Trophoblast cell (in vitro differentiated cells and primary cell): ENCODE results near the gene TMEM200B.
"Not testable (repeated sequence)": the region's sequence is repeated elsewhere in the genome, so short reads cannot be mapped to it uniquely, and the experiment has no call there.

ENCODE experiments used
- DNase-seq, 2 donors: peaks; one replicate each; pipeline ENCODE4 v3.0.0-alpha.2; 2016
- H2AFZ ChIP-seq: 2 replicates; pipeline ENCODE4 v1.6.1; 2013; ENCODE audit warnings: low read length, moderate library complexity, mild to moderate bottlenecking; ENCODE audit not compliant: insufficient read depth, poor library complexity
- H2AK5ac ChIP-seq: 2 replicates; pipeline ENCODE4 v1.6.1; 2013; ENCODE audit warnings: mild to moderate bottlenecking, low read length
- H2BK120ac ChIP-seq: 2 replicates; pipeline ENCODE4 v1.6.1; 2013; ENCODE audit warnings: low read length, mild to moderate bottlenecking, moderate library complexity; ENCODE audit not compliant: insufficient read depth, poor library complexity
- H2BK12ac ChIP-seq: 2 replicates; pipeline ENCODE4 v1.6.1; 2013; ENCODE audit warnings: mild to moderate bottlenecking, low read length, moderate library complexity
- H2BK5ac ChIP-seq: 2 replicates; pipeline ENCODE4 v1.6.1; 2013; ENCODE audit warnings: low read length, low read depth, moderate library complexity, mild to moderate bottlenecking; ENCODE audit not compliant: poor library complexity
- H3K14ac ChIP-seq: 2 replicates; pipeline ENCODE4 v1.6.1; 2013; ENCODE audit warnings: mild to moderate bottlenecking, low read length
- H3K18ac ChIP-seq: 2 replicates; pipeline ENCODE4 v1.6.1; 2013; ENCODE audit warnings: mild to moderate bottlenecking, low read length
- H3K23ac ChIP-seq: 2 replicates; pipeline ENCODE4 v1.6.1; 2013; ENCODE audit warnings: low read length
- H3K27ac ChIP-seq: 2 replicates; pipeline ENCODE4 v1.5.1; 2013; ENCODE audit warnings: low read depth, mild to moderate bottlenecking, inconsistent platforms, low read length, moderate library complexity
- H3K27me3 ChIP-seq: 2 replicates; pipeline ENCODE4 v1.6.1; 2013; ENCODE audit warnings: inconsistent platforms, mild to moderate bottlenecking, low read length, moderate library complexity; ENCODE audit not compliant: insufficient read depth
- H3K36me3 ChIP-seq, 2 experiments: 1 replicate in 1 of 2; 2 replicates in 1 of 2; pipeline ENCODE4 v1.6.1; 2013; ENCODE audit warnings: low read length in 2 of 2, mild to moderate bottlenecking in 2 of 2, moderate library complexity in 1 of 2; ENCODE audit not compliant: insufficient read depth in 2 of 2, control insufficient read depth in 1 of 2
- H3K4ac ChIP-seq: 2 replicates; pipeline ENCODE4 v1.6.1; 2013; ENCODE audit warnings: low read depth, mild to moderate bottlenecking, low read length, moderate library complexity
- H3K4me1 ChIP-seq, 2 experiments: 1 replicate in 1 of 2; 2 replicates in 1 of 2; pipeline ENCODE4 v1.6.1; 2013; ENCODE audit warnings: low read length in 2 of 2, mild to moderate bottlenecking in 2 of 2, moderate library complexity in 1 of 2; ENCODE audit not compliant: insufficient read depth in 2 of 2, control insufficient read depth in 1 of 2
- H3K4me2 ChIP-seq: 2 replicates; pipeline ENCODE4 v1.6.1; 2013; ENCODE audit warnings: inconsistent platforms, mild to moderate bottlenecking, low read length, moderate library complexity
- H3K4me3 ChIP-seq: 2 replicates; pipeline ENCODE4 v1.5.1; 2013; ENCODE audit warnings: mild to moderate bottlenecking, low read depth, low read length, inconsistent platforms
- H3K79me1 ChIP-seq: one replicate; pipeline ENCODE4 v1.6.1; 2013; ENCODE audit warnings: low read length
- H3K79me2 ChIP-seq: 2 replicates; pipeline ENCODE4 v1.6.1; 2013; ENCODE audit warnings: low read length, mild to moderate bottlenecking; ENCODE audit not compliant: control insufficient read depth, insufficient read depth, poor library complexity
- H3K9ac ChIP-seq: 2 replicates; pipeline ENCODE4 v1.6.1; 2013; ENCODE audit warnings: mild to moderate bottlenecking, low read length
- H3K9me3 ChIP-seq: 2 replicates; pipeline ENCODE4 v1.6.1; 2013; ENCODE audit warnings: low read depth, mild to moderate bottlenecking, control low read depth, inconsistent platforms, low read length; ENCODE audit not compliant: insufficient read depth
- H4K12ac ChIP-seq: 2 replicates; pipeline ENCODE4 v1.6.1; 2013; ENCODE audit warnings: low read depth, mild to moderate bottlenecking, low read length, moderate library complexity
- H4K8ac ChIP-seq: 2 replicates; pipeline ENCODE4 v1.6.1; 2013; ENCODE audit warnings: low read depth, mild to moderate bottlenecking, low read length, moderate library complexity
- H4K91ac ChIP-seq: one replicate; pipeline ENCODE4 v1.6.1; 2013; ENCODE audit warnings: low read depth, mild to moderate bottlenecking, low read length, moderate library complexity
- WGBS: extraction: QIAGEN DNeasy Blood & Tissue Kit; methylation state at CpG from one replicate; pipeline ENCODE4 v1.1.7; 2013; ENCODE audit warnings: missing lambda C conversion rate; ENCODE audit not compliant: insufficient read length, insufficient coverage; ENCODE audit errors: extremely low coverage; 5-methylcytosine and 5-hydroxymethylcytosine counted together

TMEM200B gene

GRCh38 chr1:29112705-29113412 lies 10.8 kb downstream of the TMEM200B start:
- H3K18ac ChIP-seq = no peak overlapping the region

GRCh38 chr1:29108041-29108440 lies 15.7 kb downstream of the TMEM200B start:
- H4K12ac ChIP-seq, H3K27ac ChIP-seq, H3K27me3 ChIP-seq, H3K4me3 ChIP-seq, H4K91ac ChIP-seq, H3K18ac ChIP-seq, H3K4me2 ChIP-seq, H3K4ac ChIP-seq, H3K79me2 ChIP-seq, H3K79me1 ChIP-seq, H4K8ac ChIP-seq, H3K9ac ChIP-seq, H3K36me3 ChIP-seq, H2AK5ac ChIP-seq, H2BK120ac ChIP-seq, H3K23ac ChIP-seq, H2AFZ ChIP-seq, H2BK12ac ChIP-seq, H3K14ac ChIP-seq, H3K4me1 ChIP-seq, H2BK5ac ChIP-seq, DNase-seq, H3K9me3 ChIP-seq: not testable (repeated sequence)
- WGBS = no CpG with 5 or more reads among the region's 6 CpGs

More at GRCh38 chr1:29112705-29113412, 10.8 kb downstream of the TMEM200B start:
- H4K91ac ChIP-seq = no peak overlapping the region
- no peak overlapping the region for H3K14ac ChIP-seq
- H3K79me1 ChIP-seq = no peaks in the 10 kb centered on the region
- no peaks in the 10 kb centered on the region for H3K79me2 ChIP-seq
- H2BK120ac ChIP-seq = no peak overlapping the region
- no peak overlapping the region for H2AFZ ChIP-seq
- peaks cover 5 to 7% of the 10 kb centered on the region in 2 experiments for H3K36me3 ChIP-seq
- no peak overlapping the region for H3K9ac ChIP-seq
- no peak overlapping the region for H3K4ac ChIP-seq
- no peak overlapping the region for H3K27ac ChIP-seq
- H4K8ac ChIP-seq = no peak overlapping the region
- H2AK5ac ChIP-seq = no peak overlapping the region
- no CpG with 5 or more reads among the region's 7 CpGs for WGBS
- H3K4me1 ChIP-seq = no peaks in the 10 kb centered on the region
- no peak overlapping the region for H2BK5ac ChIP-seq
- no peak overlapping the region for H3K23ac ChIP-seq
- H3K27me3 ChIP-seq = no peaks in the 10 kb centered on the region
- no peak overlapping the region for H2BK12ac ChIP-seq
- no peaks in the 10 kb centered on the region for H3K9me3 ChIP-seq
- DNase-seq = no peak
- no peak overlapping the region for H3K4me2 ChIP-seq
- no peak overlapping the region for H4K12ac ChIP-seq
- H3K4me3 ChIP-seq = no peak overlapping the region

- no peak overlapping the region for H3K9ac ChIP-seq
- H3K18ac ChIP-seq = no peak overlapping the region
- no peaks in the 10 kb centered on the region for H3K4me1 ChIP-seq
- H3K14ac ChIP-seq = no peak overlapping the region
- no peak overlapping the region for H4K12ac ChIP-seq
- H3K79me2 ChIP-seq = no peaks in the 10 kb centered on the region
- no peak overlapping the region for H2BK12ac ChIP-seq
- H3K27me3 ChIP-seq = no peaks in the 10 kb centered on the region
- no peaks in the 10 kb centered on the region for H3K79me1 ChIP-seq
- H3K4me3 ChIP-seq = no peak overlapping the region
- no peak overlapping the region for H4K91ac ChIP-seq
- no peak overlapping the region for H4K8ac ChIP-seq
- no peak overlapping the region for H2AFZ ChIP-seq
- H2BK120ac ChIP-seq = no peak overlapping the region
- DNase-seq = peak; percentile 86 to 95
- H3K4ac ChIP-seq = no peak overlapping the region
- H2AK5ac ChIP-seq = no peak overlapping the region
- WGBS = no CpG with 5 or more reads among the region's 6 CpGs
- H3K9me3 ChIP-seq = no peaks in the 10 kb centered on the region
- H3K23ac ChIP-seq = no peak overlapping the region
- H2BK5ac ChIP-seq = no peak overlapping the region
- peaks cover 0 to 7% of the 10 kb centered on the region in 2 experiments for H3K36me3 ChIP-seq
- no peak overlapping the region for H3K4me2 ChIP-seq
- no peak overlapping the region for H3K27ac ChIP-seq
Observed at GRCh38 chr1:29105822-29106221, 17.9 kb downstream of the TMEM200B start.

- H3K9me3 ChIP-seq = no peaks in the 10 kb centered on the region
- DNase-seq = no peak
- H3K18ac ChIP-seq = no peak overlapping the region
- peaks cover 0 to 2% of the 10 kb centered on the region in 2 experiments for H3K36me3 ChIP-seq
- no peak overlapping the region for H2BK120ac ChIP-seq
- H2AFZ ChIP-seq = no peak overlapping the region
- no CpG with 5 or more reads among the region's 1 CpG for WGBS
- H3K9ac ChIP-seq = no peak overlapping the region
- no peak overlapping the region for H3K4me3 ChIP-seq
- no peak overlapping the region for H3K27ac ChIP-seq
- no peak overlapping the region for H2AK5ac ChIP-seq
- no peak overlapping the region for H4K8ac ChIP-seq
- no peaks in the 10 kb centered on the region for H3K79me1 ChIP-seq
- H3K27me3 ChIP-seq = no peaks in the 10 kb centered on the region
- H3K4me2 ChIP-seq = no peak overlapping the region
- H4K91ac ChIP-seq = no peak overlapping the region
- no peak overlapping the region for H2BK5ac ChIP-seq
- no peak overlapping the region for H4K12ac ChIP-seq
- H3K79me2 ChIP-seq = no peaks in the 10 kb centered on the region
- H3K14ac ChIP-seq = no peak overlapping the region
- H3K23ac ChIP-seq = no peak overlapping the region
- H3K4me1 ChIP-seq = no peaks in the 10 kb centered on the region
- no peak overlapping the region for H3K4ac ChIP-seq
- H2BK12ac ChIP-seq = no peak overlapping the region
Observed at GRCh38 chr1:29100487-29100886, 23.2 kb downstream of the TMEM200B start.
